AG09309 (cell line): ENCODE measurements around the gene ZNF408.
A peak's percentile ranks its signal among the peaks of the same experiment; 100 is the strongest.
"Not testable (repeated sequence)": the region's sequence is repeated elsewhere in the genome, so short reads cannot be mapped to it uniquely, and the experiment has no call there.

ENCODE experiments used
- DNase-seq: peaks from one replicate; pipeline ENCODE4 v3.0.0-alpha.2; 2010; ENCODE audit warnings: low read depth
- H3K4me3 ChIP-seq: 2 replicates; pipeline ENCODE4 v1.5.1; 2011; ENCODE audit warnings: mild to moderate bottlenecking, low read depth, low read length, moderate library complexity; ENCODE audit not compliant: control insufficient read depth
- TF ChIP-seq, protein P1 (sequence below): IDR thresholded peaks from 2 replicates; pipeline ENCODE4 v1.5.1; 2011; ENCODE audit warnings: mild to moderate bottlenecking, low read depth, low read length, inconsistent platforms; ENCODE audit not compliant: insufficient read depth, control insufficient read depth; ENCODE audit errors: missing control alignments

Gene ZNF408

GRCh38 chr11:46668480-46669085 lies 32.2 kb upstream of the ZNF408 start:
- TF ChIP-seq, protein P1, sequence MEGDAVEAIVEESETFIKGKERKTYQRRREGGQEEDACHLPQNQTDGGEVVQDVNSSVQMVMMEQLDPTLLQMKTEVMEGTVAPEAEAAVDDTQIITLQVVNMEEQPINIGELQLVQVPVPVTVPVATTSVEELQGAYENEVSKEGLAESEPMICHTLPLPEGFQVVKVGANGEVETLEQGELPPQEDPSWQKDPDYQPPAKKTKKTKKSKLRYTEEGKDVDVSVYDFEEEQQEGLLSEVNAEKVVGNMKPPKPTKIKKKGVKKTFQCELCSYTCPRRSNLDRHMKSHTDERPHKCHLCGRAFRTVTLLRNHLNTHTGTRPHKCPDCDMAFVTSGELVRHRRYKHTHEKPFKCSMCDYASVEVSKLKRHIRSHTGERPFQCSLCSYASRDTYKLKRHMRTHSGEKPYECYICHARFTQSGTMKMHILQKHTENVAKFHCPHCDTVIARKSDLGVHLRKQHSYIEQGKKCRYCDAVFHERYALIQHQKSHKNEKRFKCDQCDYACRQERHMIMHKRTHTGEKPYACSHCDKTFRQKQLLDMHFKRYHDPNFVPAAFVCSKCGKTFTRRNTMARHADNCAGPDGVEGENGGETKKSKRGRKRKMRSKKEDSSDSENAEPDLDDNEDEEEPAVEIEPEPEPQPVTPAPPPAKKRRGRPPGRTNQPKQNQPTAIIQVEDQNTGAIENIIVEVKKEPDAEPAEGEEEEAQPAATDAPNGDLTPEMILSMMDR, result no peak
- no peak overlapping the region for H3K4me3 ChIP-seq
- DNase-seq, result no peak

- no peak for DNase-seq
- TF ChIP-seq, protein P1, result peak; percentile 23
- H3K4me3 ChIP-seq, result no peak overlapping the region
Measured at GRCh38 chr11:46669711-46670139, 31.1 kb upstream of the ZNF408 start.

DNA sequence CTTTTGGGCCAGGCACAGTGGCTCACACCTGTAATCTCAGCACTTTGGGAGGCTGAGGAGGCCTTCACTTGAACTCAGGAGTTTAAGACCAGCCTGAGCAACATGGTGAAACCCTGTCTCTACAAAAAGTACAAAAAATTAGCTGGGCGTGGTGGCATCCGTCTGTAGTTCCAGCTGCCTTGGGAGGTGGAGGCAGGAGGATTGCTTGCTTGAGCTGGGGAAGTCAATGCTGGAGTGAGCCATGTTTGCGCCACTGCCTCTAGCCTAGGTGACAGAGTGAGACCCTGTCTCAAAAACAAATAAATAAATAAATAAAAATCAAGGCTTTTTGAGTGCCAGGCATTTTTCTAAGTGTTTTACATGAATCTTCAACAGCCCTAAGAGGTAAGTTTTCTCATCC lies 30.3 kb upstream of the ZNF408 start:
- not testable (repeated sequence) for DNase-seq, H3K4me3 ChIP-seq

GRCh38 chr11:46671958-46672315 lies 28.9 kb upstream of the ZNF408 start:
- no peak overlapping the region for H3K4me3 ChIP-seq
- DNase-seq, result no peak
- TF ChIP-seq, protein P1, result no peak

DNA sequence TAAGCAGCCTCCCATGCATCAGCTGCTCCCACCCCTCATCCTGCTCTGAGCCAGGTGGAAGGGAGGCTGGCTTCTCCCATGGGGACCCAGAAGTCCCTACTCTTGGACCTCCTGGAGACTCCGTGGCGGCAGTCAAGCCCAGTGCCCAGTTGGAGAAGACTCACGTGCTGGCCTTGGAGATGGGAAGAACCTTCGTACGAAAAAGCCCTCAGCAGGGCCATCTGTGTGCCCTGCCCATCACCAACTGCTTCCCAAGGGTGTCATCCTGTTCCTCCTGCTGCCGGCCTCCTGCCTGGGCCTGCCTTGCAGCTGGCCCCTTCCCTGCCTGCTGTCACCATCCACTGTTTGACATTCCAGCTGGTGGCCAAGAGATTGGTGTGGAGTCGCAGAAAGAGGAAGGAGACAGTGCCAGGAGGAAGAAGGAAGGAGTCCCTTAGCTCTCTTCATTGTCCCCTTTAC lies 28.4 kb upstream of the ZNF408 start:
- TF ChIP-seq, protein P1, result no peak
- DNase-seq, result no peak
- H3K4me3 ChIP-seq, result no peak overlapping the region

GRCh38 chr11:46673713-46674462 lies 26.9 kb upstream of the ZNF408 start:
- TF ChIP-seq, protein P1, result no peak

More at GRCh38 chr11:46673713-46674462, 26.9 kb upstream of the ZNF408 start:
- DNase-seq, result no peak
- H3K4me3 ChIP-seq, result no peak overlapping the region
